Neural progenitor cell (in vitro differentiated cells): Measurements from ENCODE around the gene NPPB. TPM values are rescaled to one million over a fixed set of nuclear protein-coding genes. Genes with fewer than 3 reads are reported as not detected.

Experiments used
- DNase-seq: peaks from one replicate; pipeline ENCODE4 v3.0.0-alpha.2; 2016; ENCODE audit warnings: low spot score
- H2AFZ ChIP-seq: fragments of 200-600 bp; sonication (generic); replicated peaks from 2 replicates; pipeline ENCODE4 v1.6.1; 2016; ENCODE audit warnings: antibody characterized with exemption
- H3F3A ChIP-seq: fragments of 200-600 bp; sonication (generic); 2 replicates; pipeline ENCODE4 v1.6.1; 2016; ENCODE audit warnings: antibody characterized with exemption, low read depth
- H3K27ac ChIP-seq: fragments of 200-600 bp; sonication (generic); 2 replicates; pipeline ENCODE4 v1.5.1; 2016; ENCODE audit warnings: mild to moderate bottlenecking
- H3K27me3 ChIP-seq: fragments of 200-600 bp; sonication (generic); 2 replicates; pipeline ENCODE4 v1.6.1; 2016; ENCODE audit warnings: mild to moderate bottlenecking, moderate library complexity
- H3K36me3 ChIP-seq: fragments of 200-600 bp; sonication (generic); 2 replicates; pipeline ENCODE4 v1.5.1; 2016
- H3K4me1 ChIP-seq: fragments of 200-600 bp; sonication (generic); 2 replicates; pipeline ENCODE4 v1.6.1; 2016; ENCODE audit warnings: mixed run types
- H3K4me2 ChIP-seq: fragments of 200-600 bp; sonication (generic); 2 replicates; pipeline ENCODE4 v1.6.1; 2016
- H3K4me3 ChIP-seq: fragments of 200-600 bp; sonication (generic); 2 replicates; pipeline ENCODE4 v1.5.1; 2016
- H3K79me2 ChIP-seq: fragments of 200-600 bp; sonication (generic); 2 replicates; pipeline ENCODE4 v1.6.1; 2016; ENCODE audit warnings: low read depth
- H3K9ac ChIP-seq: fragments of 200-600 bp; sonication (generic); 2 replicates; pipeline ENCODE4 v1.6.1; 2016
- H3K9me3 ChIP-seq: fragments of 200-600 bp; sonication (generic); 2 replicates; pipeline ENCODE4 v1.5.1; 2016; ENCODE audit warnings: low read depth
- H4K20me1 ChIP-seq: fragments of 200-600 bp; sonication (generic); 2 replicates; pipeline ENCODE4 v1.6.1; 2016; ENCODE audit warnings: low read depth
- H3K27ac Mint-ChIP-seq: 3 replicates; pipeline ENCODE4 v1.8.0; 2021; ENCODE audit warnings: mixed read lengths
- H3K27me3 Mint-ChIP-seq: 2 replicates; pipeline ENCODE4 v1.8.0; 2022; ENCODE audit warnings: low read depth, mild to moderate bottlenecking, inconsistent platforms, moderate library complexity, mixed read lengths; ENCODE audit not compliant: insufficient read depth
- H3K36me3 Mint-ChIP-seq: 3 replicates; pipeline ENCODE4 v1.8.0; 2021; ENCODE audit warnings: mixed read lengths
- H3K4me1 Mint-ChIP-seq: 3 replicates; pipeline ENCODE4 v1.8.0; 2021; ENCODE audit warnings: mixed read lengths
- H3K4me3 Mint-ChIP-seq: 3 replicates; pipeline ENCODE4 v1.8.0; 2021; ENCODE audit warnings: mild to moderate bottlenecking, moderate library complexity, mixed read lengths
- H3K9me3 Mint-ChIP-seq: 3 replicates; pipeline ENCODE4 v1.8.0; 2020; ENCODE audit warnings: mixed read lengths
- EZH2 ChIP-seq: fragments of 200-600 bp; sonication (generic); IDR thresholded peaks from 2 replicates; pipeline ENCODE4 v1.6.1; 2017; ENCODE audit warnings: antibody characterized with exemption, mild to moderate bottlenecking, moderate library complexity
- EZH2phosphoT487 ChIP-seq: fragments of 200-600 bp; sonication (generic); IDR thresholded peaks from 2 replicates; pipeline ENCODE4 v1.6.1; 2017; ENCODE audit warnings: antibody characterized with exemption
- total RNA-seq: library from RNA; depleted of rRNA; stranded (reverse); fragments of >200 nt; gene quantifications from 2 replicates; pipeline ENCODE4 v1.2.3, GENCODE V29; 2015; ENCODE audit warnings: low replicate concordance
- TF ChIP-seq, protein P1 (sequence below): fragments of 200-600 bp; sonication (generic); IDR thresholded peaks from 2 replicates; pipeline ENCODE4 v1.5.1; 2017; ENCODE audit warnings: antibody characterized with exemption, mild to moderate bottlenecking

NPPB gene
- total RNA-seq, 1 donor from 2014 or later: not detected

DNA sequence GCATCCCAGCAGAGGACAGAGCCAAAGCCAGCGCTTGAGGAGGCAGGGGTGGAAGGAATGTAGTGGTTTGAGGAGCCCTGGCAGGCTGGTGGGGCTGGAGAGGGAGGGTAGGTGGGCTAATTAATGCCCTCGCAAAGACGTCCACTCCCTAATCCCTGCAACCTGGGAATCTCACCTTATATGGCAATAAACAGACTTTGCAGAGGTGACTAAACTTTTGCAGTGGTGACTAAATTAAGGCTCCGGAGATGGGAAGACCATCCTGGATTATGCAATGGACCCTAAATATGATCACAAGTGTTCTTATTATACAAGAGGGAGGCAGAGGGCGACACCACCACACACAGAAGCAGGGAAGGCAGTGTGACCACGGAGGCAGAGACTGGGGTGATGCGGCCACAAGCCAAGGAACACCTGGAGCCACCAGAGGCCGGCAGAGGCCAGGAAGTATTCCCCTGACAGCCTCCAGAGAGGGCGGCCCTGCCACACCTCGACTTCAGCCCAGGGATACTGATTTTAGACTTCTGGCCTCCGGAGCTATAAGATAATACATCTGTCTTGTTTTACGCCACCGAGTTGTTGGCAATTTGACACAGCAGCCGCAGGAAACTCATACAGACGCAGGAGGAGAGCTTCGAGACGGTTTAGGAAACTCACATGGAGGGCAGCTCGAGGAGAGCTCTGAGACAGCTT is 23.1 kb upstream of the NPPB start:
- Mint-ChIP-seq H3K4me3 (no peak overlapping the region), H3K4me1 (peaks cover 11% of the 10 kb centered on the region), H3K27ac (no peak overlapping the region), H3K27me3 (peaks cover 8% of the 10 kb centered on the region), H3K36me3 (no peaks in the 10 kb centered on the region), H3K9me3 (no peaks in the 10 kb centered on the region)
- Histone ChIP-seq H3K36me3 (no peaks in the 10 kb centered on the region), H3K9ac (no peak overlapping the region), H3K27ac (no peak overlapping the region), H3K4me2 (no peak overlapping the region), H3F3A (no peaks in the 10 kb centered on the region), H3K79me2 (no peaks in the 10 kb centered on the region), H3K4me3 (no peak overlapping the region), H3K9me3 (no peaks in the 10 kb centered on the region), H2AFZ (no peak overlapping the region), H3K27me3 (no peaks in the 10 kb centered on the region), H3K4me1 (no peaks in the 10 kb centered on the region), H4K20me1 (no peaks in the 10 kb centered on the region)
- DNase-seq: no peak
- no peak for TF ChIP-seq EZH2

DNA sequence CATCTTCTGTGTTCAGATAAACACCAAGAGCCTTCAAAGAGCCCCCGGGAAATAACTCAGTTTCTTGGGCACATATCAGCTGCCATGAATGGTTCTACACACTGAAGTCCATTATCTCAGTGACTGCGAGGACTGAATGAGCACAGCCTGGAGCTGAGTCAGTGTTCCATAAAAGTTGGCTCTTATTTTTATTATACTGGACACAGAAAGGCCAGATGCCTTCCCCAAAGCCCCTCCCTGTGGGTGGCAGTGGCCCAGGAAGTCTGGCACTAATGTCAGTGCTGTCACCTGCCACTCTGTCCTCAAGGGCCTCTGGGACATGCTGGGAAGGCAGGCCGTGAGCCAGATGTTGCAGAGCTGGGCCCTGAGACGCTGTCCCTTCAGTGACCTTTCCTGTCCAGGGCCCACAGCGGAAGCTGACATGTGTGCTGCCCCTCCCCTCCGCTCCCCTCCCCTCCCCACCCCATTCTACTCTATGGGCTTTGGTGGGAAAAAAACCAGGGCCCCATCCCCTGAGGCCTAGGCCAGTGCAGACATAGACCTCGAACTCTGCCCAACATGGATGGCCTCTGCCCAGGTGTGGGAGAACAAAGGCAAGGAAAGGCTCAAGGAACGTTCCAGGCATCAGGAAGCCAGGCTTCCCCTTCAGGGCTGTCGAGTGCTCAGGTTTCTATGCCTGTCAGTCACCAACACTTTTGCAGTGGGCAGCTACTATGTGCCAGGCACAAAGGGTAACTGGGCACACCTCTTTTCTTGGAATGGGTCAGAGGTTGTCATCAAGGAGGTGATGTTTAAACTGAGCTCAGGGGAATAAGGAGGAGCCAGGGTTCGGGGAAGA is 22.4 kb upstream of the NPPB start:
- no peak overlapping the region for H3K4me3 Mint-ChIP-seq
- Histone ChIP-seq H3K4me3 (no peak overlapping the region), H3K9me3 (no peaks in the 10 kb centered on the region), H3K36me3 (no peaks in the 10 kb centered on the region), H3K9ac (no peak overlapping the region), H3K27me3 (no peaks in the 10 kb centered on the region), H2AFZ (no peak overlapping the region), H3K4me2 (no peak overlapping the region), H3K79me2 (no peaks in the 10 kb centered on the region), H3K4me1 (no peaks in the 10 kb centered on the region), H4K20me1 (no peaks in the 10 kb centered on the region), H3F3A (no peaks in the 10 kb centered on the region), H3K27ac (no peak overlapping the region)
- H3K9me3 Mint-ChIP-seq: no peaks in the 10 kb centered on the region
- DNase-seq: no peak
- TF ChIP-seq EZH2phosphoT487: no peak
- TF ChIP-seq, protein P1, sequence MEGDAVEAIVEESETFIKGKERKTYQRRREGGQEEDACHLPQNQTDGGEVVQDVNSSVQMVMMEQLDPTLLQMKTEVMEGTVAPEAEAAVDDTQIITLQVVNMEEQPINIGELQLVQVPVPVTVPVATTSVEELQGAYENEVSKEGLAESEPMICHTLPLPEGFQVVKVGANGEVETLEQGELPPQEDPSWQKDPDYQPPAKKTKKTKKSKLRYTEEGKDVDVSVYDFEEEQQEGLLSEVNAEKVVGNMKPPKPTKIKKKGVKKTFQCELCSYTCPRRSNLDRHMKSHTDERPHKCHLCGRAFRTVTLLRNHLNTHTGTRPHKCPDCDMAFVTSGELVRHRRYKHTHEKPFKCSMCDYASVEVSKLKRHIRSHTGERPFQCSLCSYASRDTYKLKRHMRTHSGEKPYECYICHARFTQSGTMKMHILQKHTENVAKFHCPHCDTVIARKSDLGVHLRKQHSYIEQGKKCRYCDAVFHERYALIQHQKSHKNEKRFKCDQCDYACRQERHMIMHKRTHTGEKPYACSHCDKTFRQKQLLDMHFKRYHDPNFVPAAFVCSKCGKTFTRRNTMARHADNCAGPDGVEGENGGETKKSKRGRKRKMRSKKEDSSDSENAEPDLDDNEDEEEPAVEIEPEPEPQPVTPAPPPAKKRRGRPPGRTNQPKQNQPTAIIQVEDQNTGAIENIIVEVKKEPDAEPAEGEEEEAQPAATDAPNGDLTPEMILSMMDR: no peak
- no peak for TF ChIP-seq EZH2
- H3K36me3 Mint-ChIP-seq: no peaks in the 10 kb centered on the region
- H3K27ac Mint-ChIP-seq: no peak overlapping the region
- H3K27me3 Mint-ChIP-seq: peaks cover 8% of the 10 kb centered on the region
- peaks cover 11% of the 10 kb centered on the region for H3K4me1 Mint-ChIP-seq

DNA sequence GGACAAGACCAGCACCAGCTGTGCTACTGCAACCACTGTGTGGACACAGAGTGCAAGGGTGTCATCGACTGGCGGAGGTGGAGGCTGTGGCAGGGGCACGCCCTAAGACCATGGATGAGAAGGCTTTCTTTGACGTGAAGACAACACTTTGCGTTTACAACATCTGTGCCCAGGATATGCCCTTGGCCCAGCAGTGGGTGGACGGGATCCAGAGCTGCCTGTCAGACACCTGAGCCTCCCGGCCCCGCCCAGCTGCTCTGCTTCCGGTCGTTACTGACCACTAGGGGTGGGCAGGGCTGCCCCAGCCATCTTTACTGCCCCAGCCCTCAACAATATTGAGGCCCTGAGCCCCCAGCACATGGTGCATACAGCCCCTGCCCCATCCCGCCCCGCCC is 21.4 kb upstream of the NPPB start:
- Histone ChIP-seq H3K9me3 (no peaks in the 10 kb centered on the region), H3K4me1 (no peaks in the 10 kb centered on the region), H3F3A (no peaks in the 10 kb centered on the region), H3K9ac (no peak overlapping the region), H3K4me2 (no peak overlapping the region), H3K79me2 (no peaks in the 10 kb centered on the region), H4K20me1 (no peaks in the 10 kb centered on the region), H3K27ac (no peak overlapping the region), H2AFZ (no peak overlapping the region), H3K4me3 (no peak overlapping the region), H3K36me3 (no peaks in the 10 kb centered on the region), H3K27me3 (no peaks in the 10 kb centered on the region)
- Mint-ChIP-seq H3K36me3 (no peaks in the 10 kb centered on the region), H3K9me3 (no peaks in the 10 kb centered on the region), H3K27me3 (peaks cover 11% of the 10 kb centered on the region), H3K4me1 (peaks cover 11% of the 10 kb centered on the region), H3K27ac (no peak overlapping the region), H3K4me3 (no peak overlapping the region)
- TF ChIP-seq, protein P1: no peak
- TF ChIP-seq EZH2 (no peak), EZH2phosphoT487 (no peak)
- DNase-seq: no peak
